HEK293T (cell line): ENCODE measurements around the gene SON.

Experiments used
- ARNT ChIP-seq: fragments of 450-650 bp; IDR thresholded peaks from 2 replicates; pipeline ENCODE4 v1.6.1; 2017; ENCODE audit warnings: mild to moderate bottlenecking
- BHLHE40 ChIP-seq: fragments of 450-650 bp; IDR thresholded peaks from 2 replicates; pipeline ENCODE4 v1.6.1; 2016; ENCODE audit warnings: mild to moderate bottlenecking, moderate library complexity, borderline replicate concordance
- FOXM1 ChIP-seq: fragments of 450-650 bp; IDR thresholded peaks from 2 replicates; pipeline ENCODE4 v1.6.1; 2017; ENCODE audit warnings: mild to moderate bottlenecking, borderline replicate concordance
- HDGF ChIP-seq: fragments of 450-650 bp; IDR thresholded peaks from 2 replicates; pipeline ENCODE4 v1.6.1; 2017; ENCODE audit warnings: antibody characterized with exemption, borderline replicate concordance
- LEF1 ChIP-seq: fragments of 450-650 bp; IDR thresholded peaks from 2 replicates; pipeline ENCODE4 v1.6.1; 2017; ENCODE audit warnings: mild to moderate bottlenecking, borderline replicate concordance
- PKNOX1 ChIP-seq: fragments of 450-650 bp; IDR thresholded peaks from 2 replicates; pipeline ENCODE4 v1.6.1; 2016
- SP1 ChIP-seq: fragments of 450-650 bp; IDR thresholded peaks from 2 replicates; pipeline ENCODE4 v1.6.1; 2017
- ZNF384 ChIP-seq: fragments of 450-650 bp; IDR thresholded peaks from 2 replicates; pipeline ENCODE4 v1.6.1; 2016

GRCh38 chr21:33539616-33540015 is 3.2 kb upstream of the SON start:
- TF ChIP-seq SP1, result no peak
- TF ChIP-seq LEF1, result no peak
- TF ChIP-seq ZNF384, result no peak
- TF ChIP-seq FOXM1, result no peak
- TF ChIP-seq ARNT, result no peak
- no peak for TF ChIP-seq BHLHE40
- no peak for TF ChIP-seq HDGF
- no peak for TF ChIP-seq PKNOX1
